ENCODE results near the gene APMAP. TPM values are rescaled to one million over a fixed set of nuclear protein-coding genes. Genes with fewer than 3 reads are reported as not detected.

Gene APMAP
- total and polyA plus RNA-seq, 2 experiments from 2014 or later: 50.4 to 90.2 TPM

GRCh38 chr20:24936526-24937407 lies 55.8 kb downstream of the APMAP start:
- H3K4me1 ChIP-seq (ENCODE audit: low read depth): no peaks in the 10 kb centered on the region
- no peaks in the 10 kb centered on the region for H3K27me3 ChIP-seq
- no peak overlapping the region for H3K4me3 ChIP-seq
- no peak for DNase-seq (ENCODE audit: low read depth in 1 of 2, low spot score in 1 of 2)
- H3K9me3 ChIP-seq (ENCODE audit: low read depth): no peaks in the 10 kb centered on the region
- no peaks in the 10 kb centered on the region for H3K36me3 ChIP-seq
- TF ChIP-seq CTCF (IDR thresholded peaks at IDR 0.05; ENCODE audit: low read depth, low read length): no peak
- no peak overlapping the region for H3K27ac ChIP-seq

DNA sequence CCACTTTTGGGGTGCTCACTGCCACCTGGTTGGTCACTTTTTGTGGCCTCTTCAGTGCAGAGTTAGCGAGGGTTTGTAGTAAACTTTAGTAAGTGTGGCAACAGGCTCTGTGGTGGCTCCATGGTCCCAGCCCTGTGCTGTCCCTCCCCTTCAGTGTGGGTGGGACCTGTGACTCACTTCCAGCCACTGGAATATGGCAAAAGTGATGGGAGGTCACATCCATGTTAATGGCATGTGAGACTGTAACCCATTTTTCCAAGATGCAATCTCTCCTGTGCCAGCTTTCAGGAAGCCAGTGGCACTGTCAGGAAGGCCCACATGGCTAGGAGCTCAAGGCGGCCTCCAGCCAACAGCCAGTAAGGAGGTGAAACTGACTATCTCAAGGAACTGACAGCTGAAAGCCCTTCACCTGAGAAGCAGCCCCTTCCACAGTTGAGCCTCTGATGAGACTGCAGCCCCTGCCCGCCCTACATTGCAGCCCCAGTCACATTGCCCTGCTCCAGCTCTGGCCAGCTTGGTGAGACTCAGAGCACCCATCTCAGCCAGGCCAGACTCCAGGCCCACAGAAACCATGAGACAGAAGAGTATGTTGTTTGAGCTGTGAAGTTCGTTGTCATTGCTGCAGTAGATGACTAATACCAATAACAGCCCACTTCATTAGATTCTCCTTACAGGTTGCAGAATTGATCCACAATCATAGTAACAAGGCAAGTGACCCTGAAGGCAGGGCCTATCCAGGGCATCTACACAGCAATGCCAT lies 56.6 kb downstream of the APMAP start:
- Histone ChIP-seq H3K27ac (no peak overlapping the region), H3K4me1 (ENCODE audit: low read depth) (no peaks in the 10 kb centered on the region), H3K27me3 (no peaks in the 10 kb centered on the region), H3K36me3 (no peaks in the 10 kb centered on the region), H3K9me3 (ENCODE audit: low read depth) (no peaks in the 10 kb centered on the region), H3K4me3 (no peak overlapping the region)
- DNase-seq (ENCODE audit: low read depth in 1 of 2, low spot score in 1 of 2): no peak
- TF ChIP-seq CTCF (IDR thresholded peaks at IDR 0.05; ENCODE audit: low read depth, low read length): no peak

GRCh38 chr20:24935140-24935539 lies 57.4 kb downstream of the APMAP start:
- Histone ChIP-seq H3K4me1 (ENCODE audit: low read depth) (no peaks in the 10 kb centered on the region), H3K27me3 (no peaks in the 10 kb centered on the region), H3K9me3 (ENCODE audit: low read depth) (no peaks in the 10 kb centered on the region), H3K36me3 (no peaks in the 10 kb centered on the region), H3K27ac (no peak overlapping the region), H3K4me3 (no peak overlapping the region)
- no peak for DNase-seq (ENCODE audit: low read depth in 1 of 2, low spot score in 1 of 2)
- no peak for TF ChIP-seq CTCF (IDR thresholded peaks at IDR 0.05; ENCODE audit: low read depth, low read length)

DNA sequence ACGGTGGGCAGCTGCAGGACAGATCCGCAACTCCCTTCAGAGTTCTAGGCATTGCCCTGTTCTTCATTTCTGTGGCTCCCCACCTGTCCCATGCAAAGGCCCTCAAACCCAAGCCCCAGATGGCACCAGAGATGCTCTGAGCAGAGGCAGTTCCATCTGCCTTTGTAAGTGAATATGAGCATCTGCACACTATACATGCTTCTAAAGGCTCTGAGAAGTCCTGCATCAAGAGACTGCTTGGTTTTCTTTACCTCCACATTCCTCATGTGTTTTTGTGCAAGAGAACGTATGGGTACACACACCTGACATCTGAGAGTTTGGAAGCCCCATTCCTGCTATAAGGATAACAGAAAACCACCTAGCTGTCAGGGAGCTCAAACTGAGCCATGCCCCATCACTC lies 57.8 kb downstream of the APMAP start:
- H3K4me1 ChIP-seq (ENCODE audit: low read depth): no peaks in the 10 kb centered on the region
- H3K4me3 ChIP-seq: no peak overlapping the region
- H3K27me3 ChIP-seq: no peaks in the 10 kb centered on the region
- TF ChIP-seq CTCF (IDR thresholded peaks at IDR 0.05; ENCODE audit: low read depth, low read length): no peak
- H3K36me3 ChIP-seq: no peaks in the 10 kb centered on the region
- H3K9me3 ChIP-seq (ENCODE audit: low read depth): no peaks in the 10 kb centered on the region
- no peak overlapping the region for H3K27ac ChIP-seq
- no peak for DNase-seq (ENCODE audit: low read depth in 1 of 2, low spot score in 1 of 2)

GRCh38 chr20:24934101-24934661 lies 58.4 kb downstream of the APMAP start:
- no peaks in the 10 kb centered on the region for H3K4me1 ChIP-seq (ENCODE audit: low read depth)
- no peak for TF ChIP-seq CTCF (IDR thresholded peaks at IDR 0.05; ENCODE audit: low read depth, low read length)
- H3K36me3 ChIP-seq: no peaks in the 10 kb centered on the region
- H3K4me3 ChIP-seq: no peak overlapping the region
- no peak overlapping the region for H3K27ac ChIP-seq
- no peaks in the 10 kb centered on the region for H3K9me3 ChIP-seq (ENCODE audit: low read depth)
- H3K27me3 ChIP-seq: no peaks in the 10 kb centered on the region
- no peak for DNase-seq (ENCODE audit: low read depth in 1 of 2, low spot score in 1 of 2)
